Bronchial epithelial cell (primary cell): ENCODE measurements around the gene ARHGAP22. TPM values are rescaled to one million over a fixed set of nuclear protein-coding genes. Genes with fewer than 3 reads are reported as not detected.

ENCODE experiments used
- DNase-seq: peaks from one replicate; pipeline ENCODE4 v3.0.0-alpha.2; 2010; ENCODE audit warnings: low read depth
- FAIRE-seq: peaks from 2 replicates; lab custom pipeline; 2011; peaks lifted over from hg19 to GRCh38; lab: Jason Lieb, UNC
- H3K27me3 ChIP-seq: 2 replicates; pipeline ENCODE4 v1.5.1; 2011; ENCODE audit warnings: low read length; ENCODE audit not compliant: control insufficient read depth, insufficient read depth
- H3K36me3 ChIP-seq: 2 replicates; pipeline ENCODE4 v1.5.1; 2011; ENCODE audit warnings: low read length; ENCODE audit not compliant: control insufficient read depth, insufficient read depth
- H3K4me3 ChIP-seq: 2 replicates; pipeline ENCODE4 v1.5.1; 2011; ENCODE audit warnings: mild to moderate bottlenecking, low read depth, low read length, control low read depth
- total RNA-seq: library from RNA; depleted of rRNA; stranded (reverse); fragments of >200 nt; gene quantifications from 2 replicates; pipeline ENCODE4 v1.2.1, GENCODE V29; 2014
- TF ChIP-seq, protein P1 (sequence below): IDR thresholded peaks from 2 replicates; pipeline ENCODE4 v1.5.1; 2011; ENCODE audit warnings: mild to moderate bottlenecking, moderate library complexity, low read length, control low read depth, inconsistent platforms; ENCODE audit not compliant: insufficient read depth, severe bottlenecking

Gene ARHGAP22
- total RNA-seq, 1 donor from 2014 or later, result 9.0 TPM

DNA sequence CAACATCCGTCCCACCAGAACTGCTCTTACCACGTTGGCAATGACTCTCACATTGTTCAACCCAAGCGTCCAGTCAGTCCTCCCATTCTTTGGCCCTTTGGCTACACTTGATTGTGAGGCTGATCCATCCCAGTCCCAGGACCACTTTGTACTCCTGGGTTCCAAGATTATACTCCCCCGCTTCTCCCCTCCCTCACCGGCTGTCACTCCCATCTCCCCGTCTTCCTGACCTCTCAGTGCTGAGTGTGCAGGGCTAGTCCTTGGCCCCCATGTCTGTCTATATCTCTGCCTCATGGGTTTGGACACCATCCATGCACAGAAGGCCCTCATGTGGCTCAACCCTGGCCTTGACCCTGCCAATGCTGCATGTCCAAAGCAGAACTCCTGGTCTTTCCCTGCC, 12.5 kb downstream of the ARHGAP22 start:
- no peaks in the 10 kb centered on the region for H3K27me3 ChIP-seq
- TF ChIP-seq, protein P1, sequence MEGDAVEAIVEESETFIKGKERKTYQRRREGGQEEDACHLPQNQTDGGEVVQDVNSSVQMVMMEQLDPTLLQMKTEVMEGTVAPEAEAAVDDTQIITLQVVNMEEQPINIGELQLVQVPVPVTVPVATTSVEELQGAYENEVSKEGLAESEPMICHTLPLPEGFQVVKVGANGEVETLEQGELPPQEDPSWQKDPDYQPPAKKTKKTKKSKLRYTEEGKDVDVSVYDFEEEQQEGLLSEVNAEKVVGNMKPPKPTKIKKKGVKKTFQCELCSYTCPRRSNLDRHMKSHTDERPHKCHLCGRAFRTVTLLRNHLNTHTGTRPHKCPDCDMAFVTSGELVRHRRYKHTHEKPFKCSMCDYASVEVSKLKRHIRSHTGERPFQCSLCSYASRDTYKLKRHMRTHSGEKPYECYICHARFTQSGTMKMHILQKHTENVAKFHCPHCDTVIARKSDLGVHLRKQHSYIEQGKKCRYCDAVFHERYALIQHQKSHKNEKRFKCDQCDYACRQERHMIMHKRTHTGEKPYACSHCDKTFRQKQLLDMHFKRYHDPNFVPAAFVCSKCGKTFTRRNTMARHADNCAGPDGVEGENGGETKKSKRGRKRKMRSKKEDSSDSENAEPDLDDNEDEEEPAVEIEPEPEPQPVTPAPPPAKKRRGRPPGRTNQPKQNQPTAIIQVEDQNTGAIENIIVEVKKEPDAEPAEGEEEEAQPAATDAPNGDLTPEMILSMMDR, result no peak
- DNase-seq (no peak), FAIRE-seq (no peak)
- no peaks in the 10 kb centered on the region for H3K36me3 ChIP-seq
- no peak overlapping the region for H3K4me3 ChIP-seq

DNA sequence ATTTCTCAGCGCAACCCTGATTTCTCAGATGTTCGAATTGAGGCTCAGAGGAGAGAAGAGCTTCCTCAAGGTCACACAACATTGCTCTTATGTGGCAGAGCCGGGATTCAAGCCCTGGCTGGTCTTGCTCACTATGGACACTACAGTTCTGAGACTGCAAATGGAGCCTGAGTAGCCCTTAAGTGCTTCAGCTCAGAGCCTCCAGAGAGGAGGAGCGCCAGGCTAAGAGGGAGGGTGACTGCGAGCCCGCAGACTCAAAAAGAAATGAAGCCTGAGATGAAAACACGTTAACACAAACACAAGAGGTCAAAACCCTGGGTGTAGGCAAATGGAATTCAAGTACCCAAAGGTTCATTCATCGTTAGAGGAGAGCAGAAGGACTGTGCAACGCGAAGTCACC, 13.9 kb downstream of the ARHGAP22 start:
- TF ChIP-seq, protein P1, result no peak
- FAIRE-seq, result no peak
- no peak for DNase-seq
- no peaks in the 10 kb centered on the region for H3K36me3 ChIP-seq
- no peak overlapping the region for H3K4me3 ChIP-seq
- no peaks in the 10 kb centered on the region for H3K27me3 ChIP-seq

DNA sequence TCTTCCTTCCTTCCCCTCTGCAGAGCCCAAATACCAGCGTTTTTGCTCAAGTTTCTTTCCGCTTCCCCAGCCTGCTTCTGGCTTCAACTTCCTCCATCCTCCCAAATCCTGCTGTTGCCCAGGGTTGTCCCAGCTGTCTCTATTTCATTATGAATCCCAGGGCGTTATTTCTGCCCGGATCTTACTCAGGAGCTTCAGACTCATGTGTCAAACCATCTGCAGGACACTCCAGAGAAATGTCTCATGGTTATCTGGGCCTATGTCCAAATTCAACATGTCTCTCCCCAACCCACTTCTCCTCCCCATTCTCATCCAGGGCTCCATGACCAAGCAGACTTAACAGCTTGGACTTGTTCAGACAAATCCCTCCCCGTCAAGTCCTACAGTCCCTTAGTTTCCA, 15.6 kb downstream of the ARHGAP22 start:
- peak; percentile 98 for DNase-seq
- no peaks in the 10 kb centered on the region for H3K27me3 ChIP-seq
- H3K4me3 ChIP-seq, result no peak overlapping the region
- no peaks in the 10 kb centered on the region for H3K36me3 ChIP-seq
- TF ChIP-seq, protein P1, result no peak
- FAIRE-seq, result peak; percentile 91

DNA sequence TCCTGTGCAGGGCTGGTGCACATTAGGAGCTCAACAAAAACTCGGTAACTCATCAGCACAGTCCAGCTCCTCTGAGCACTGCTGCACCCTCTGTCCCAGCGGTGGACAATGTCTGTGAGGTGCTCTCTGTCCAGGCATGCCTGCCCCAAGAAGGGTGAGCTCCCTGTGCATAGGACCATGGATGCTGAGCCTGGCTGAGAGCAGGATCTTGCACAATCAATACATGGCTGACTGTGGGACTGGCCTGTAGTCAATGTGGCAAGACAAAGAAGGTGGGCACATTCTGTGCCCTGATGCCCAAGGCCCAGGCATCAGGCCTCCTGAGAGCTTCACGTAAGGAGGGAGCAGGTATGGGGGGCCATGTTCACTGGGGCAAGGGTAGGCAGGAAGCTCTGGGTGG, 17.1 kb downstream of the ARHGAP22 start:
- no peaks in the 10 kb centered on the region for H3K36me3 ChIP-seq
- TF ChIP-seq, protein P1, result no peak
- H3K4me3 ChIP-seq, result no peak overlapping the region
- no peak for DNase-seq
- no peaks in the 10 kb centered on the region for H3K27me3 ChIP-seq
- FAIRE-seq, result peak; percentile 23

DNA sequence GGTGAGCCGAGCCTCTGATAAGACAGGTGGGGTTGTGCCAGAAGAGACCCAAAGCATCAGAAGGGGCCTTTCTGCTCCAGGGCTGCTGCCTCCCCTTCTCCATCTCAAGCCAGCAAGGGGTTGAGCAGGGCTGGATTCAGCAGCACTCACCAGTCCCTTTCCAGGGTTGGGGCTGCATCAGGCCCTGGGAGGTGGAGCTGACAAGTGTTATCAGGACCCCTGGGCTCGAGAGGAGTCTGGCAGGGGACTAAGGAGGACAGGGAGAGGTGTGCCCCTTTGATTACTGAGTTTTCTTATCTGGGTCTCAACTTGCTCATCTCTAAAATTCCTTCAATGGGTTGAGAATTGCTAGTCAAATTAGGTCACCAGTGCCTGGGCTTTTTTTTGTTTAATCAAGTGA, 17.8 kb downstream of the ARHGAP22 start:
- DNase-seq (no peak), FAIRE-seq (no peak)
- no peaks in the 10 kb centered on the region for H3K36me3 ChIP-seq
- no peak overlapping the region for H3K4me3 ChIP-seq
- no peaks in the 10 kb centered on the region for H3K27me3 ChIP-seq
- TF ChIP-seq, protein P1, result no peak

DNA sequence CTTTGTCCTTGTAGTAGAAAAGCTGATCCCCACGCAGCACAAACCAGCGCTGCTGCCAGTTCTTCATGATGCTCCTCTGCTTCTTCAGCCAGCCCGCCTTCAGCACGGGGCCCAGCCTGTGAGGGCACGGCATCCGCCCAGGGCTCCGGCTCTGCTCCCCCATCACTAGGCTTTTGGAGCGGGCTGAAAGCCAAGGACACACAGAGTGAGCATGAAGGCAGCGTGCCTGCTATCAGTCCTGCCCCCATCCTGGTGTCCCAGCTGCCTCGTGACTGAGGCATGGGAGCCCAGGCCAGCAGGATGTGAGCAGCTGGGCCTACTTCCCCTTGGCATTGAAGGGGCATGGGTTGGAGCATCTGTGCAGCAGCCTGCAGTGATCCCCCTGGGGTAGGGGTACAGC, 21.9 kb downstream of the ARHGAP22 start:
- no peak for DNase-seq
- H3K27me3 ChIP-seq, result no peaks in the 10 kb centered on the region
- no peaks in the 10 kb centered on the region for H3K36me3 ChIP-seq
- FAIRE-seq, result no peak
- H3K4me3 ChIP-seq, result no peak overlapping the region
- TF ChIP-seq, protein P1, result no peak
